Activated T-cell treated with anti-CD3 and anti-CD28 coated beads, Interleukin-2, amount 50 U/mL, for 1 hour (primary cell): Measurements from ENCODE around the gene PFN1.
A peak's percentile ranks its signal among the peaks of the same experiment; 100 is the strongest.
"Not testable (repeated sequence)": the region's sequence is repeated elsewhere in the genome, so short reads cannot be mapped to it uniquely, and the experiment has no call there.

Experiments used
- DNase-seq: peaks from one replicate; pipeline ENCODE4 v3.0.0-alpha.2; 2020

PFN1 gene

GRCh38 chr17:4920351-4921048, 27.8 kb downstream of the PFN1 start:
- DNase-seq = no peak

GRCh38 chr17:4919511-4920047, 28.8 kb downstream of the PFN1 start:
- no peak for DNase-seq

GRCh38 chr17:4914551-4914950, 33.8 kb downstream of the PFN1 start:
- DNase-seq = not testable (repeated sequence)

- DNase-seq = no peak
Measured at GRCh38 chr17:4913994-4914393, 34.3 kb downstream of the PFN1 start.

- DNase-seq = peak; percentile 76
Measured at GRCh38 chr17:4908711-4909496, 39.4 kb downstream of the PFN1 start.

- DNase-seq = no peak
Measured at GRCh38 chr17:4908301-4908700, 40.0 kb downstream of the PFN1 start.

- not testable (repeated sequence) for DNase-seq
Measured at GRCh38 chr17:4906642-4907041, 41.7 kb downstream of the PFN1 start.

GRCh38 chr17:4903051-4903818, 45.1 kb downstream of the PFN1 start, which contains the start of gene CHRNE:
CHRNE (minus strand) TSS chr17:4903098; CDS start chr17:4903063, 35 bp downstream.
- peak; percentile 67 for DNase-seq

- DNase-seq = no peak
Measured at GRCh38 chr17:4902540-4902939, 45.8 kb downstream of the PFN1 start.

- peak; percentile 56 for DNase-seq
Measured at GRCh38 chr17:4901648-4902344, 46.5 kb downstream of the PFN1 start.

- DNase-seq = no peak
Measured at GRCh38 chr17:4901108-4901647, 47.2 kb downstream of the PFN1 start.

GRCh38 chr17:4900231-4901107, 47.9 kb downstream of the PFN1 start:
- DNase-seq = peak; percentile 71

GRCh38 chr17:4899341-4900230, 48.7 kb downstream of the PFN1 start, which contains the start of gene C17orf107:
C17orf107 (plus strand) TSS chr17:4899536; CDS start chr17:4899763, 227 bp downstream.
- peak; percentile 98 for DNase-seq

- no peak for DNase-seq
Measured at GRCh38 chr17:4898927-4899326, 49.4 kb downstream of the PFN1 start.

GRCh38 chr17:4898351-4898750, 50.0 kb downstream of the PFN1 start:
- DNase-seq = no peak

- no peak for DNase-seq
Measured at GRCh38 chr17:4897785-4898184, 50.5 kb downstream of the PFN1 start.

- no peak for DNase-seq
Measured at GRCh38 chr17:4897198-4897687, 51.1 kb downstream of the PFN1 start.

- DNase-seq = no peak
Measured at GRCh38 chr17:4896332-4897197, 51.8 kb downstream of the PFN1 start.
